Right renal pelvis (tissue), 4 donors: ENCODE data around the gene SUFU. TPM values are rescaled to one million over a fixed set of nuclear protein-coding genes. Genes with fewer than 3 reads are reported as not detected.
"Not testable (repeated sequence)": the region's sequence is repeated elsewhere in the genome, so short reads cannot be mapped to it uniquely, and the experiment has no call there.

ENCODE experiments used
- DNase-seq, 4 donors: peaks; one replicate each; pipeline ENCODE4 v3.0.0-alpha.2; 2013; ENCODE audit warnings: low read depth in 4 of 4, low spot score in 3 of 4, missing footprints in 1 of 4
- polyA plus RNA-seq, 4 donors: library from polyadenylated mRNA; unstranded; fragments of 120-200 nt; gene quantifications; one replicate each; pipeline ENCODE4 v1.2.1, GENCODE V29; 2013; ENCODE audit not compliant: insufficient read length in 4 of 4

Gene SUFU
- polyA plus RNA-seq, 4 donors: 26.4 to 32.0 (median 30.3) TPM

GRCh38 chr10:102508506-102508905 lies 4.7 kb downstream of the SUFU start:
- no peak for DNase-seq

GRCh38 chr10:102509387-102509786 lies 5.6 kb downstream of the SUFU start:
- DNase-seq: no peak

- no peak for DNase-seq
These were observed 8.0 kb downstream of the SUFU start for GRCh38 chr10:102511583-102512274.

GRCh38 chr10:102514487-102515311 lies 10.9 kb downstream of the SUFU start:
- peak in 2 of 4 donors; percentile 60 to 62 for DNase-seq

GRCh38 chr10:102515724-102516123 lies 12.0 kb downstream of the SUFU start:
- no peak for DNase-seq

- DNase-seq: no peak
These were observed 13.8 kb downstream of the SUFU start for GRCh38 chr10:102517553-102517952.

- DNase-seq: no peak
These were observed 15.6 kb downstream of the SUFU start for GRCh38 chr10:102519246-102519825.

GRCh38 chr10:102522874-102523249 lies 19.1 kb downstream of the SUFU start:
- DNase-seq: no peak

GRCh38 chr10:102523250-102524029 lies 19.7 kb downstream of the SUFU start:
- DNase-seq: no peak

- DNase-seq: no peak
These were observed 21.0 kb downstream of the SUFU start for GRCh38 chr10:102524746-102525145.

- no peak for DNase-seq
These were observed 23.8 kb downstream of the SUFU start for GRCh38 chr10:102527546-102527945.

GRCh38 chr10:102534333-102534732 lies 30.6 kb downstream of the SUFU start:
- no peak for DNase-seq

GRCh38 chr10:102534966-102535365 lies 31.2 kb downstream of the SUFU start:
- DNase-seq: not testable (repeated sequence)

- no peak for DNase-seq
These were observed 31.8 kb downstream of the SUFU start for GRCh38 chr10:102535481-102536147.

GRCh38 chr10:102537367-102537766 lies 33.6 kb downstream of the SUFU start:
- no peak for DNase-seq

- DNase-seq: no peak
These were observed 34.2 kb downstream of the SUFU start for GRCh38 chr10:102537948-102538347.

- no peak for DNase-seq
These were observed 35.0 kb downstream of the SUFU start for GRCh38 chr10:102538811-102539210.

- no peak for DNase-seq
These were observed 36.3 kb downstream of the SUFU start for GRCh38 chr10:102540023-102540422.

GRCh38 chr10:102542800-102543418 lies 39.1 kb downstream of the SUFU start:
- no peak for DNase-seq
